Limb (tissue), 2 donors: ENCODE results near the gene RAB37.

Experiments used
- DNase-seq, 2 donors: peaks; one replicate each; pipeline ENCODE4 v3.0.0-alpha.2; 2016; ENCODE audit errors: extremely low spot score in 2 of 2

Gene RAB37

DNA sequence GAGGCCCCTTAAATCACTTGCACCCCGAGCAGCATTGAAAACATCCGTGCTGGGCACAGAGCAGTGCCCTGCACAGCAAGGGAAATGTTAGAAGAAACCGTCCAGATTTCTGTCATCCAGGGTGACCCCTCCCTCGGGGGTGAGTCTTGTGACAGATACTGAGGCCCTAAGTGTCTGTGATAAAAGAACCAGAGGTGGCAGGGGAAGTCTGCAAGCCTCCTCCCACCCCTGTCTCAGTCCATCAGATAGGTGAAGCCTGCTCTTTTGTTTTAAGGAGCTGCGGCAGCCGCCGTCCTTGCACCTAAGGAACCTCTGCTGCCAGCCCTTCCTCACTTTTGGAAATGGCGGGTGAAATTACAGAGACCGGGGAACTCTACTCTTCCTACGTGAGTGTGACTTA lies 39.9 kb downstream of the RAB37 start:
- DNase-seq, result no peak

DNA sequence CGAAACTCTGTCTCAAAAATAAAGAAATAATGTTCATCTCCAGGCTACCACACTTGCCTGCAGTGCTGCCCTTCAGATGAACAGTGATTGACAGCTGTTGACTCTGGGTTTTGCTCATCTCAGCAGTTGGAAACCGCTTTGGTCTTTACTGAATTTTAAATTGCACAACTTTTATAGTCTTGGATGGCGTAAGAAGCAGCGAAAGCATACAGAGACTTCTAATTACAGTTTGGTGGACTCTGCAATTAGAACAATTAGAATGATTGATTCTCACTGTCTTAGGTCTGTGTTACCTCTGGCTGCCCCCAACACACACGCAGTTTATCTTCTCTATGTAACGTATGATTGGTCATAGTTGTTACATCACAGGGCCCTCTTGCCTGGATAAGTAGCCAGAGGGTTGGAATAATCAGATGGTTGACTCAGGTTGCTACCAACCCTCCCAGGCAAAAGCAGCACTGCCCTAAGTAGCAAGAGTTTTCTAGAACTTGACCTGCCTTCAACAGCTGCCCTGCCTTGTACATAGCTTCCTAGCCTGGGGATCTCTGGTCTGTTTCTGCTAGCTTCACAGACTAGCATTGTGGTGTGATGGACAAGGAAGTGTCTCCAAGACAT lies 41.0 kb downstream of the RAB37 start:
- DNase-seq, result no peak

GRCh38 chr17:74778960-74779359 lies 41.9 kb downstream of the RAB37 start:
- DNase-seq, result no peak

- DNase-seq, result no peak
Observed at GRCh38 chr17:74779501-74779900, 42.4 kb downstream of the RAB37 start.

GRCh38 chr17:74779948-74780400 lies 42.9 kb downstream of the RAB37 start:
- no peak for DNase-seq

DNA sequence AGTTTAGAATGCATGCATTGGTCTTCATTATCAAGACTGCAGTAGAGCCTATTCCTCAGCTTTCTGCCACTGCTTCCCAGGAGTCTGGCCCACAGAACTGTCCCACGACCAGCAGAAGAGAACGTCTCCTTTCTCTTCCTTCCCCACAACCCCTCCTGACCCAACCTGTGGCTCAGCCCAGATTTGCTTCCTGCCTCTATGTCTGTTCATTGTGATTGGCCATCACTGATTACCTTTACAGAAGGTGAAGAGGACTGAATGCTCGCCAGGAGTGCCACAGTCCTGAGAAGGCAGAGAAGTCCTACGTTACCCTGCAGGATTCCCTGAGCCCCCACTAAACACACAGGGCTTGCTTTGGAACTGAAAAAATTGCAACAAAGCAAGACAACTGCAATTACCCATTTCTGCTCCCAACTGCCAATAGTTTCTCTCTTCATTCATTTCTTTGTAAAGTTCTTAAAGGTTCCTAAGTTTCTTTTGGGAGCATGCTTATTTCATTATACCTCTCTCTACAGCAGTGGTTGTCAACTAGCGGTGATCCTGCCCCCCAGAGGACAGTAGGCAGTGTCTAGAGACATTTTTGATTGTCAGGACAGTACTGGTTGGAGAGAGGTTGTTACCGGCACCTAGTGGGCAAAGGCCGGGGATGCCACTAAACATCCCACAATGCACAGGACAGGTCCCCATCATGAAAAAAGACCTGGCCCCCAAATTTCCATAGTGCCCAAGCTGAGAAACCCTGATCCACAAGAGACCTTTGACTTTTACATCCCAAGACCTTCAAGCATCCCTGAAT lies 43.6 kb downstream of the RAB37 start:
- DNase-seq, result no peak

DNA sequence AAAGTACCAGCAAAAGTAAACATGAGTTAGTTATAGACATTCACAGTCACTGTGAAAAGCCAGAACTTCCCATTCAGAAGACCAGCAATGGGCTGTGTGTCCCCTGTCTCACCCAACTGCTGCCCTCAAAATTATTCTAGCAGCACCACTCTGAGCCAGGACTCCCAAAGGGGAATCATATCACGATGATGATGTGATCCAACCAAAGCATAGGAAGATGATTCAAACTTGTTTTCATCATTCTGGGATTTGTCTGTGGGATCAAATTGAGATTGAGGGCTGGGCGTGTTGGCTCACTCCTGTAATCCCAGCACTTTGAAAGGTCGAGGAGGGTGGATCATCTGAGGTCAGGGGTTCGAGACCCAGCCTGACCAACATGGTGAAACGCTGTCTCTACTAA lies 45.5 kb downstream of the RAB37 start:
- DNase-seq, result no peak

DNA sequence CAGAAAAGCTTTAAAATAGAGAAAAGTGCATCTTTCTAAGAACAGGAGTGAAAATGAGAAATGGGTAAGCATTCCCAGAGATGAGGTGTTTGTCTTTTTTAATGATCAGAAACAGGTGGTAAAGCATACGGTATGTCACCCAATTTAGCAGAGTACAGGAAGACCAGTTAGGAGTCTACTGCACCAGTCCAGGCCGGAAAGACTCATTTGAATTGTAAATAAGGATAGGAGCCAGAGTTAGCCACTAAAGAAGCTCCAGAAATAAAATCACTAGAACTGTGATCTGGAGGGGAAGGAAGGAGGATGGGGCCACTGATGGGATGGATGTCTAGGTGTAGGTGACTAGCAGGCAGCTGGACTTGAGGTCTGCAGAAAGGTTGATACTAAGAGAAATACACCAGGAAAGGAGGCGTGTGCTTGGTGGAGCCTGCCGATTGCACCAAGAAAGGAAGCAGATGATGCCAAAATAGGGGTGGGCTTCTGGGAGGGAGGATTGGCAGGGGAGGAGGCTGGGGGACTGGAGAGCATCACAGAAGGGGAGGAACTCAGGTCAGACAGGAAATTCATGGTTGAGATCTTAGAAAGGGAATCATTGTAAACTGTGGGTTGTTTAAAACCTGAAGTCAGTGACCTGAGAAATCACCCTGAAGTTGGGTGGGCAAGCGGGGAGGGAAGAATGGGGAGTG lies 47.2 kb downstream of the RAB37 start:
- no peak for DNase-seq

DNA sequence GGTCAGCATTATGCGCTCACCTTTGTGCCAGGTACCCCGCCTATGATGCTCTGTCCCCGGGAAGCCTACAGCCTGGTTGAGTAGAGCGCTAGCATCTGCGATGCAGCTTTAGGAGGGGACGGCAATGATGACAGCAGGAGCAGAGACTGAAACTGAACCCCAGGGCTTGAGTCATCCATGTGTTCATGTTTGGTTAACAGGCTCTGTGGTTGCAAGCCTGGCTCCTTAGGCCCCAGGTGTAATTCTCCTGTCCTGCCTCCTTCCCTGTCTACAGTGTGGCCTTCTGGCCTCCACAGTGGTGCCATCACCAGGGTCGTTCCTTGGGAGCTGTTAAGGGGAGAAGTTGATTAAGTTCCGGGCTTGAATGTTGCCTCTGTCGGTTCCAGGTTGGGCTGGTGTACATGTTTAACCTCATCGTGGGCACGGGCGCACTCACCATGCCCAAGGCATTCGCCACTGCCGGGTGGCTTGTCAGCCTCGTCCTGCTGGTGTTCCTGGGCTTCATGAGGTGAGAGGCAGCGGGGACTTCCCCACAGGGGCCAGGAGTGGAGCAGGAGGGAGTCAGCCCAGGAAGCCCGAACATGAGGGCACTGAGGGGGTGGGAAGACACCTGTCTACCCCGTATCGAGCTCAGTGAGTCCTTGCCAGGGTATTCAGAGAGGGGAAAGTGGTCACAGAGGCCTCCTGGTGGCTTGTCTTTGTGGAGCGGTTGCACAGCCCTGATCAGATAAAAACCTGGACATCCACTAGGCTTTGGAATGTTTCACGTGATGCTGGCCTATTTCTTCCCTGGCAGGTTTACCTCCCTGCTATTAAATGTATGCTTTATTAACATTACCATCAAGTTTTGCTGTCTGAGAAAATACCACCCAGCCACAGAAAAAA lies 48.3 kb downstream of the RAB37 start:
- no peak for DNase-seq

GRCh38 chr17:74785981-74786360 lies 48.9 kb downstream of the RAB37 start:
- DNase-seq, result no peak

- no peak for DNase-seq
Observed at GRCh38 chr17:74786431-74787055, 49.5 kb downstream of the RAB37 start.

- no peak for DNase-seq
Observed at GRCh38 chr17:74790161-74791058, 53.4 kb downstream of the RAB37 start.

DNA sequence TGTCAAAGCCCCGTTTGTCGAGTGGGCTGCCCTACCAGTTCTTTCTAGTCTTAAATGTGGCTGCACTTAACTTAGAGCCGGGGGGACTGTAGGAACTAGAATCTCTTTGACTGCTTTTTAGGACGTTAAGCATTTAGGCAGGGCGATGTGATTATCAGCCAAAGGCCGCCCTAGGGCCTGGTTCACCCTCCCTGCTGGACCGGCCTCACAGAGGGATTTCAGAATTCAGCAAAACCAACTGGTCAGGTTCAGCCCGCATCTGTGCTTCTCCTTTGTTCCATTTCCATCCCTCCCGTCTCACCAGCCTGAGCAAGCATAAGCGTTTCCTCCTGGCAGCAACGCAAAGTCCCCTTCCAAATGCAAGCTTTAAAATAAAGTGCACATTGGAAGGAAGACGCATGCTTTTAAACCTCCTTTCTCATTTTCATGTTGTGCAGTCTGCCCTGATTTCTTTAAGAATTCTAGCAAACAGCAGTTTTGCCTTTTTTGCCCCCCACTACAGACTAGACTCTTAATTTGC lies 55.6 kb downstream of the RAB37 start:
- DNase-seq, result no peak

GRCh38 chr17:74795327-74796020 lies 58.4 kb downstream of the RAB37 start:
- DNase-seq, result no peak

GRCh38 chr17:74796211-74796610 lies 59.2 kb downstream of the RAB37 start:
- DNase-seq, result no peak

- no peak for DNase-seq
Observed at GRCh38 chr17:74796866-74797265, 59.8 kb downstream of the RAB37 start.
